Mucosa of rectum (tissue), 2 donors: ENCODE results near the gene HEBP1.

ENCODE experiments used
- H3K27ac ChIP-seq, 2 donors: one replicate each; pipeline ENCODE4 v1.7.0; 2013; ENCODE audit warnings: inconsistent platforms in 2 of 2, low read depth in 2 of 2, low read length in 2 of 2
- H3K27me3 ChIP-seq, 2 donors: one replicate each; pipeline ENCODE4 v1.7.0; 2013; ENCODE audit warnings: low read length in 2 of 2; ENCODE audit not compliant: control insufficient read depth in 2 of 2, insufficient read depth in 2 of 2
- H3K36me3 ChIP-seq, 2 donors: one replicate each; pipeline ENCODE4 v1.7.0; 2013; ENCODE audit warnings: low read length in 2 of 2; ENCODE audit not compliant: control insufficient read depth in 2 of 2, insufficient read depth in 2 of 2
- H3K4me1 ChIP-seq, 2 donors: one replicate each; pipeline ENCODE4 v1.7.0; 2013; ENCODE audit warnings: low read length in 2 of 2, mild to moderate bottlenecking in 1 of 2; ENCODE audit not compliant: control insufficient read depth in 2 of 2, insufficient read depth in 2 of 2
- H3K4me3 ChIP-seq, 2 donors: one replicate each; pipeline ENCODE4 v1.7.0; 2013; ENCODE audit warnings: low read length in 2 of 2
- H3K9ac ChIP-seq, 2 donors: one replicate each; pipeline ENCODE4 v1.7.0; 2013; ENCODE audit warnings: low read length in 2 of 2, low read depth in 1 of 2, mild to moderate bottlenecking in 1 of 2
- H3K9me3 ChIP-seq, 2 donors: one replicate each; pipeline ENCODE4 v1.7.0; 2013; ENCODE audit warnings: low read length in 2 of 2; ENCODE audit not compliant: control insufficient read depth in 2 of 2
- donor health status: healthy.
- donor health status: Normal muscosa, but diverticular disease.

HEBP1 gene

GRCh38 chr12:13002301-13003097 lies 2.4 kb upstream of the HEBP1 start:
- Histone ChIP-seq H3K9ac (no peak overlapping the region), H3K4me3 (no peak overlapping the region), H3K27me3 (peaks cover 3 to 8% of the 10 kb centered on the region in 2 donors), H3K4me1 (peaks cover 12 to 24% of the 10 kb centered on the region in 2 donors), H3K9me3 (no peaks in the 10 kb centered on the region), H3K27ac (no peak overlapping the region), H3K36me3 (no peaks in the 10 kb centered on the region)

- peak overlapping the region in 1 of 2 donors; percentile 76 for H3K9ac ChIP-seq
- H3K4me1 ChIP-seq: peaks cover 12 to 24% of the 10 kb centered on the region in 2 donors
- H3K36me3 ChIP-seq: no peaks in the 10 kb centered on the region
- no peaks in the 10 kb centered on the region for H3K9me3 ChIP-seq
- H3K27me3 ChIP-seq: peaks cover 3 to 8% of the 10 kb centered on the region in 2 donors
- peak overlapping the region in 1 of 2 donors; percentile 83 for H3K27ac ChIP-seq
- peak overlapping the region; percentile 67 for H3K4me3 ChIP-seq
Observed at GRCh38 chr12:13001775-13002040, 1.6 kb upstream of the HEBP1 start.

GRCh38 chr12:13000925-13001774 lies 1.1 kb upstream of the HEBP1 start:
- Histone ChIP-seq H3K4me1 (peaks cover 12 to 24% of the 10 kb centered on the region in 2 donors), H3K27ac (peak overlapping the region; percentile 81 to 83), H3K9me3 (no peaks in the 10 kb centered on the region), H3K9ac (peak overlapping the region; percentile 76 to 83), H3K27me3 (peaks cover 3 to 8% of the 10 kb centered on the region in 2 donors), H3K4me3 (peak overlapping the region; percentile 67 to 81), H3K36me3 (no peaks in the 10 kb centered on the region)

- H3K27me3 ChIP-seq: peaks cover 3 to 8% of the 10 kb centered on the region in 2 donors
- H3K36me3 ChIP-seq: no peaks in the 10 kb centered on the region
- peak overlapping the region; percentile 81 to 83 for H3K27ac ChIP-seq
- H3K4me1 ChIP-seq: peaks cover 12 to 24% of the 10 kb centered on the region in 2 donors
- H3K4me3 ChIP-seq: peak overlapping the region; percentile 67 to 81
- H3K9me3 ChIP-seq: no peaks in the 10 kb centered on the region
- peak overlapping the region; percentile 76 to 83 for H3K9ac ChIP-seq
Observed at GRCh38 chr12:13000616-13000924, 505 bp upstream of the HEBP1 start.

GRCh38 chr12:12999271-12999958 lies 650 bp downstream of the HEBP1 start:
- Histone ChIP-seq H3K9me3 (no peaks in the 10 kb centered on the region), H3K4me1 (peaks cover 12 to 24% of the 10 kb centered on the region in 2 donors), H3K27ac (peak overlapping the region; percentile 68 to 76), H3K27me3 (peaks cover 3 to 8% of the 10 kb centered on the region in 2 donors), H3K9ac (peak overlapping the region; percentile 87 to 91), H3K36me3 (no peaks in the 10 kb centered on the region), H3K4me3 (peak overlapping the region; percentile 91 to 92)

- Histone ChIP-seq H3K36me3 (no peaks in the 10 kb centered on the region), H3K9me3 (no peaks in the 10 kb centered on the region), H3K9ac (no peak overlapping the region), H3K27ac (no peak overlapping the region), H3K27me3 (peaks cover 3 to 8% of the 10 kb centered on the region in 2 donors), H3K4me3 (no peak overlapping the region), H3K4me1 (peaks cover 12 to 24% of the 10 kb centered on the region in 2 donors)
Observed at GRCh38 chr12:12998248-12998647, 1.8 kb downstream of the HEBP1 start.

- Histone ChIP-seq H3K9ac (no peak overlapping the region), H3K4me1 (peaks cover 12 to 24% of the 10 kb centered on the region in 2 donors), H3K27ac (no peak overlapping the region), H3K27me3 (peaks cover 3% of the 10 kb centered on the region in 2 donors), H3K4me3 (no peak overlapping the region), H3K9me3 (no peaks in the 10 kb centered on the region), H3K36me3 (no peaks in the 10 kb centered on the region)
Observed at GRCh38 chr12:12997734-12998133, 2.3 kb downstream of the HEBP1 start.

- no peaks in the 10 kb centered on the region for H3K36me3 ChIP-seq
- peaks cover 12 to 26% of the 10 kb centered on the region in 2 donors for H3K4me1 ChIP-seq
- H3K27ac ChIP-seq: no peak overlapping the region
Observed at GRCh38 chr12:12997156-12997555, 2.9 kb downstream of the HEBP1 start.

GRCh38 chr12:12996209-12996608 lies 3.9 kb downstream of the HEBP1 start:
- Histone ChIP-seq H3K4me1 (peaks cover 17 to 32% of the 10 kb centered on the region in 2 donors), H3K36me3 (no peaks in the 10 kb centered on the region), H3K9ac (no peak overlapping the region), H3K4me3 (no peak overlapping the region), H3K27ac (no peak overlapping the region), H3K9me3 (no peaks in the 10 kb centered on the region), H3K27me3 (no peaks in the 10 kb centered on the region)

More at GRCh38 chr12:12997156-12997555, 2.9 kb downstream of the HEBP1 start:
- Histone ChIP-seq H3K9ac (no peak overlapping the region), H3K27me3 (peaks cover 0 to 3% of the 10 kb centered on the region in 2 donors), H3K4me3 (no peak overlapping the region), H3K9me3 (no peaks in the 10 kb centered on the region)

GRCh38 chr12:12995088-12995487 lies 5.0 kb downstream of the HEBP1 start:
- H3K9ac ChIP-seq: no peak overlapping the region
- H3K36me3 ChIP-seq: no peaks in the 10 kb centered on the region
- H3K9me3 ChIP-seq: no peaks in the 10 kb centered on the region
- no peak overlapping the region for H3K4me3 ChIP-seq
- H3K27ac ChIP-seq: no peak overlapping the region
- peaks cover 12 to 26% of the 10 kb centered on the region in 2 donors for H3K4me1 ChIP-seq
- no peaks in the 10 kb centered on the region for H3K27me3 ChIP-seq
